NAMALWA (cell line): ENCODE data around the gene FXYD1.
"Not testable (repeated sequence)": the region's sequence is repeated elsewhere in the genome, so short reads cannot be mapped to it uniquely, and the experiment has no call there.

ENCODE experiments used
- DNase-seq: peaks from one replicate; pipeline ENCODE4 v3.0.0-alpha.2; 2015; ENCODE audit warnings: low spot score

The FXYD1 gene

DNA sequence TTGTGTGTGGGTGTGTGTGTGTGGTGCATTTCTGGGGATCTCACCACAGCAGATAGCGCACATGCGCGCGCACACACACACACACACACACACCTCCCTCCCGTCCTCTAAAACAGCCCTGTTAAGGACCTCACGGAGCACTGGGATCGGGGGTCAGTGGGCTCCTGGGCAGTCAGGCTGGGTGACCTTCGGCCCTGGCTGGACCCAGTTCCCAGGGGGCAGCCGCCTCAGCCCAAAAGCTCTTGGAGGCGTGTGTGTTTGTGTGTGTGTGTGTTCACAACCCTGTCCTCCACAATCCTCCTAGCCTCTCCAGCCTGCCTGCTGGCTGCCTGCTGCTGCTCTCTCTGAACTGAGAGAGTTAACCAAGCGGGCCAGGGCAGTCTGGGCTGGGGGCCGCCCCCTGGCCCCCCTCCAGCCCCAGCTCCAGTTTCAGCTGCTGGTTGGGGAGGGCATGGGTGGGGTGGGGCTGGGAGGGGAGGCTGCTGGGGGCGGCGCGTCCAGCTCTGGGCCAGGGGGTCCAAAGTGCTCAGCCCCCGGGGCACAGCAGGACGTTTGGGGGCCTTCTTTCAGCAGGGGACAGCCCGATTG lies at the start of gene FXYD1:
TSS of gene FXYD1 (plus strand) at position 520 of the 588 bp plus-strand sequence. CDS start 1,256 bp downstream, outside the sequence.
- no peak for DNase-seq

DNA sequence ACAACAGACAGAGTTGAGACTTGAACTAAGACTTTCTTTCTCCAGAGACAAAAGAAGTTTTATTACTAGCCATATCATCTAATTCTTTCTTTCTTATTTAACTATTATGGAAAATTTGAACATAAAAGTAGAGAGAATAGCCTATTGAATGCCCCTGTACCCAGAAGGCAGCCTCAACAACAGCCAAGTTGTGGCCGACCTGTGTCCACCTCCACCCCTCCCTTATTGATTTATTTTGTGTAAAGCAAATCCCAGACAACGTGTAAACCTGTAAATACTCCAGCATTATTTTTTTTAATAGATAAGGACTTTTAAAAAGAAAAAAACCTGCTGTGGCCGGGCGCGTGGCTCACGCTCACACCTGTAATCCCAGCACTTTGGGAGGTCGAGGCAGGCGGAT lies 49.1 kb upstream of the FXYD1 start:
- no peak for DNase-seq

GRCh38 chr19:35090160-35090505 lies 48.5 kb upstream of the FXYD1 start:
- no peak for DNase-seq

- DNase-seq = peak; percentile 66
Measured at GRCh38 chr19:35090506-35091214, 48.0 kb upstream of the FXYD1 start.

DNA sequence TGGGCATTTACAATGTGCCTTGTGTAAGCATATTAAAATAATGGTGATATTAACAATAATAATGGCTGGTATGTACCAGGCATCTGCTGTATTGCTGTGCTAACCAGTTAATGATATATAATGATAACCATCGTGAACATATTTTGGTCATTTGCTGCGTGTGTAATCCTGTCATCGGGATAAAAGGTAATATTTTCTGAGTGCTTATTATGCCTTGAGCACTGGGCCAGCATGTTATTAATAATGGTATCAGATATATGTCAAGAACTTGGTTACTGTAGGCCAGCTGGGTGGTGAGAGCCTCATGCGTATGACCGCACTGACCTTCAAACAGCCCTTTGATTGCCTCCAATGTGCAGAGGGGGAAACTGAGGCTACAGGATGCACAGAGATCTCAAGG lies 45.2 kb upstream of the FXYD1 start:
- no peak for DNase-seq

- no peak for DNase-seq
Measured at GRCh38 chr19:35093941-35094647, 44.5 kb upstream of the FXYD1 start.

- no peak for DNase-seq
Measured at GRCh38 chr19:35094656-35095055, 44.0 kb upstream of the FXYD1 start.

GRCh38 chr19:35095667-35096368 lies 42.8 kb upstream of the FXYD1 start:
- DNase-seq = no peak

GRCh38 chr19:35098413-35099049 lies 40.1 kb upstream of the FXYD1 start:
- DNase-seq = no peak

DNA sequence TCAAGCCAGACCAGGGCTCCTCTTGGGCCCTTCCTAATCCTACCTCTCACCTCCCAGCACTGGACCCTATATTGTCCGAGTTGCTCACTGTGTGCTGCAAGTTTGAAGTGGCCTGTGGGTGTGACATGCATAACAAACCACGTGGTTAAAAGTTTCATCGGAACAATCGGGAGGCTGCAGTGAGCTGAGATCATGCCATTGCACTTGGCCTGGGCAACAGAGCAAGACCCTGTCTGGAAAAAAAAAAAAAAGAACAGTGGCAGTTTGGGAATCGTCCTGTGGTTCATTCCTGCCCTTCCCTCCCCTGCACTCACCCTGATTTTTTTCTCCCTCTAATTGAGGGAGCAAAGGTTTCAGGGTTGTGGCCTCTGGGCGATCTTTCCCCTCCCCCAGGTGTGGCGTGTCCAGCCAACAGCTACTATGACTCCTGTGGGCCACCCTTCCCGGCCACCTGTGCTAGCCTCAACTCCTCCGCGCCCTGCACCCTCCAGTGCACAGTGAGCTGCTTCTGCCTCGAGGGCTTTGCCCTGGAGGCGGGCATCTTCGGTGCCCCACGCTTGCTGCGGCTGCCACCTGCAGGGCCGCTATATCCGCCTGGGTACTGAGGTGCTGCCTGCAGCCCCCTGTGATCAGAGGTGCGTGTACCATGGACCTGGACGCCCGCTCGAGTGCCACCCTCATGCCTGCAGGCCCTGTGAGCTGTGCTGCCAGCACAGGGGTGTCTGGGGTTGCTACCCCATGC lies 39.3 kb upstream of the FXYD1 start:
- no peak for DNase-seq

DNA sequence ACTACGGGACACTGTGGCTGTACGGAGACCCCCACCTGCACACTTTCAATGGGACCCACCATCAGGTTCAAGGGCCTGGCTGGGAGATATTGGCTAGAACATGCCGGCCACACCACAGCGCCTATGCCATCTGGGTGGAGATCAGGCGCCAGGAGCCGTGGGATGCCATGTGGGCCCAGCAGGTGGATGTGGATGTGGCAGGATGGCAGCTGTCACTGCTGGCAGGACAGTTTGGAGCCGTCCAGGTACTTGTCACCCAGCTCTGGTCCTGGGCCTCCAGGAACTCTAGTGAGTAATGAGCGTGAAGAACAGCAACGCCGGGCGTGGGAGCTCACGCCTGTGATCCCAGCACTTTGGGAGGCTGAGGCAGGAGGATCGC lies 38.7 kb upstream of the FXYD1 start:
- no peak for DNase-seq

DNA sequence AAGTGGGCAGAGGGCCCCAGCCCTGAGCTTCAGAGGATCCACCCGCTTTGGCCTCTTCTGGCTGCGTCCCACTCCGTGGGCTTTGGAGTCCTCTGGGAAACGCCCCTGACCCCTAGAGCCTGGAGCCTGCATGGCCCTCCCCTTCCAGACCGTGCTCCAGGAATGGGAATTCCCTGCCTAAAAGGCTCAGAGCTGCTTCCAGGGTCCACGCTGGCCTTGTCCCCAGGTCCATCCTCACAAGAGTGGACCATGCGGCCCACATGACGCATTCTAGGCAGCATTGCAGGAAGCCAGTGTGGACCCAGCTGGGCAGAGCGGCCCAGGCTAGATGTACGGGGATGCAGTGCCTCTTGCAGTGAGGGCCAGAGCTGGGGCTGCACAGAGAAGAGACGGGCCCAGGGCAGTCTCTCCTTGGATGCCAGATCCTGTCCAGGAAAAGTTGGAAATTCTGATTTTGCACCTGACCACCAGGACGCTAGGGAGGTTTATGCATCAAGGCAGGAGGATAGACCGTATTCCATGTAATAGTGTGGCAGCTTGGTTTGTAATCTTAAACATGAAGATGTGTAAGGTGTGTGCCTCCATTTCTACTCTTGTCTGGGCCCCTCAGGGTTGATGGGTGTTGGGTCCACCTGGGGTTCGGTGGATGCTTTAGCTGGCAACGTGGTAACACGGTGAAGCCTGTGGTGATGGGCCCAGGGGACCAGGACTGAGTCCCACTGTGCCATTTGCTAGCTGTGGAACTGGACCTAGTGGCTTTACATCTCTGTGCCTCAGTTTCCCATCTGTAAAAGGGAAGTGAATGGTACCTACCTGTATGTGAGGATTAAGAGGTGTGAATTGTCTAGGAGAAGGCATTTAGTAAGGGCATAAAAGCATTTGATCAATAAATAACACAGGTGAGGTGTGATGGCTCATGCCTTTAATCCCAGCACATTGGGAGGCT lies 37.8 kb upstream of the FXYD1 start:
- DNase-seq = no peak

DNA sequence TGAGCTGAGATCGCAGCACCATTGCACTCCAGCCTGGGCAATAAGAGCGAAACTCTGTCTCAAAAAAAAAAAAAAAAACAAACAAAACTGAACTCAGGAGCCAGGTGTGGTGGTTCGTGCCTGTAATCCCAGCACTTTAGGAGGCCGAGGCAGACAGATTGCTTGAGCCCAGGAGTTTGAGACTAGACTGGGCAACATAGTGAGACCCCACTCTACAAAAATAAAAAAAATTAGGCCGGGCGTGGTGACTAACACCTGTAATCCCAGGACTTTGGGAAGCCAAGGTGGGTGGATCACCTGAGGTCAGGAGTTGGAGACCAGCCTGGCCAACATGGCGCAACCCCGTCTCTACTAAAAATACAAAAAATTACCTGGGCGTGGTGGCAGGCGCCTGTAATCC lies 36.7 kb upstream of the FXYD1 start:
- DNase-seq = not testable (repeated sequence)

DNA sequence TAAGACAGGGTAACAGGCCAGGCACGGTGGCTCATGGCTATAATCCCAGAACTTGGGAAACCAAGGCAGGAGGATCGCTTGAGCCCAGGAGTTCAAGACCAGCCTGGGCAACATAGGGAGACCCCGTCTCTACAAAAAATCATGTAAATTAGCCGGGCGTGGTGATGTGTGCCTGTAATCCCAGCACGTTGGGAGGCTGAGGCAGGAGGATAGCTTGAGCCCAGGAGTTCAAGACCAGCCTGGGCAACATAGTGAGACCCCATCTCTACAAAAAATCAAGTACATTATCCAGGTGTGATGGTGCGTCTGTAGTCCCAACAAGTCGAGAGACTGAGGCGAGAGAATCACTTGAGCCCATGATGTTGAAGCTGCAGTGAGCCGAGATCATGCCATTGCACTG lies 35.0 kb upstream of the FXYD1 start:
- DNase-seq = not testable (repeated sequence)

- no peak for DNase-seq
Measured at GRCh38 chr19:35104361-35104760, 34.3 kb upstream of the FXYD1 start.

DNA sequence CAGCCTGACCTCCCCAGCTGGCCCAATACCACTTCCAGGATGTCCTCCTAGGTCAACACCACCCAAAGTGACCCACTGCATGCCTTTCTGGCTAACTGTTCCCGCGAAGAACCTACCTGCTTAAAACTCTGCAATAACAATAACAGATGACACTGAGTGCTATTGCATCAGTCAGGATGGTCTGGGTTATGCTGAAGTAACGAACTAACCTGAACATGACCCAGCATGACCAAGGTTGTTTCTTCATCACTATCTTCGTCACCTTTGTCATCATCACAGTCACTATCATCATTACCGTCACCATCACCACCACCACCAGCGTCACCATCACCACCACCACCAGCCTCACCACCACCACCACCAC lies 33.6 kb upstream of the FXYD1 start:
- no peak for DNase-seq

GRCh38 chr19:35105411-35106290 lies 33.0 kb upstream of the FXYD1 start:
- DNase-seq = no peak

DNA sequence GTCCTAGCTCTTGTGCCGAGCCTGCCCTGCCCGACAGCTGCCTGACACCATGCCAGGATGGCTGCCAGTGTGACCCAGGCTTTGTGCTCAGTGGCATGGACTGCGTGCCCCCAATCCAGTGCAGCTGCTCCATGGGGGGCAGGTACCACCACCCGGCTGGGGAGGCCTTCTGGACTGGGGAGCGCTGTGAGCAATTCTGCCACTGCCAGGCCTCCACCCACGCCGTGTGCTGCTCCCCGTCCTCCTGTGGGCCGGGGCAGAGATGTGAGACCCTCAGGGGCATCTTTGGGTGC lies 32.4 kb upstream of the FXYD1 start:
- no peak for DNase-seq

- no peak for DNase-seq
Measured at GRCh38 chr19:35106898-35107541, 31.6 kb upstream of the FXYD1 start.
